ENCODE data around the gene PSMC5. TPM values are rescaled to one million over a fixed set of nuclear protein-coding genes. Genes with fewer than 3 reads are reported as not detected.

PSMC5 gene
- total and polyA plus RNA-seq, 2 donors (not counting 3 experiments of a cell fraction or from before 2014, with no cell fraction given) = 179 to 236 TPM

DNA sequence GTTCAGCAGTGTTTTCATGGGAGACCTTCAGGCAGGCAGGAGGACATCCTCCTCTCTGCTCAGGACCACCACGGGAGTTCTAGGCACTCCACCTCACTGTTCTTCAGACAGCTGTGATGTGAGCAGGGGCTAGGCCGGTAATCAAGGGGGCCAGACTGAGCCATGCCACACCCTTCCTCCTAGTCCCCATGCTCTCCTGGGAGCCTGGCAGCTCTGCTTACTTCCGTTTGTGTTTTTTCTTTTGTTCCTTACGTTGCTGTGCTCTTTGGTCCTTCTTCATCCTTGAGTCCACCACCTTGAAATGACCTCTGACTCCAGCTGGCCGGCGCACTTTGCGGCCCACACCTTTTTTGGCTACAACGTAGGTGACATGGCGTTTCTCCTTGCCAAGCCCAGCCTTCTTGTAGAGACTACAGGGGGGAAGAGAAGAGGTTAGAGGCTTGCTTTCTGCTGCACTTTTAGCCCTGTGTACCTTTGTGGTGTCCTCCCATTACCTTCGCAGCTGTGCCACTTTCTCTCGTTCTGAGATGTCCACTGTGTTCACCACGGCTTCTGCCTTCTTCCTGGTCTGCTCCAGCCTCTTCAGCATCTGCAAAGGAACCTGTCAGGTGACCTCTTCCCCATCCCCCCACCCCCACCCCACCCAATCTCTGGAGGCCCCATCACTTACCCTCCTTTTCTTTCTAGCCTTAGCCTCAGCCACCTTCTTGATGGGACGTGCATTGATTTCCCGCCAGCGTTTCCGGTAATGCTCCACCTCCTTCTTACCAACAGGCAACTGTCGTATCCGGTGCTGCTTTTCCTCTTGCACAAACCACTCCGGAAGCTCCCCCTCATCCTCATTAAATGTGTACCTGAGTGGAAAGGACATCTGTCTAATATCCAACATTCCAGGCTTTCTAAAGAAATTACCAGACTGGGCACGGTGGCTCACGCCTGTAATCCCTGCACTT is 7.4 kb upstream of the PSMC5 start:
- H3K79me2 ChIP-seq (ENCODE audit: control insufficient read depth, insufficient read depth, low read length) = peaks cover 8% of the 10 kb centered on the region
- no peaks in the 10 kb centered on the region for H3K9me3 ChIP-seq (replicated peaks; ENCODE audit: control insufficient read depth, insufficient read depth, low read length)
- H3K27ac ChIP-seq (ENCODE audit: insufficient read depth, low read depth, low read length) = no peak overlapping the region
- H3K4me2 ChIP-seq (ENCODE audit: insufficient read depth, low read length) = no peak overlapping the region
- H3K27me3 ChIP-seq (ENCODE audit: control insufficient read depth in 2 of 2, insufficient read depth in 2 of 2, low read length in 2 of 2) = no peaks in the 10 kb centered on the region
- H3K9ac ChIP-seq (replicated peaks; ENCODE audit: extremely low read depth, insufficient read depth, low read length) = no peak overlapping the region
- H4K20me1 ChIP-seq (replicated peaks; ENCODE audit: control insufficient read depth, extremely low read depth, insufficient read depth, low read length) = no peaks in the 10 kb centered on the region
- DNase-seq (ENCODE audit: low read depth, low spot score) (no peak), FAIRE-seq (no peak)
- no peak overlapping the region for H2AFZ ChIP-seq (ENCODE audit: low read depth, low read length)
- intact Hi-C loops (cut with micrococcal nuclease) = loop anchor here (10.0 kb wide), 1 partner anchor 1245 kb away; no protein-coding TSS in a partner anchor
- TSS peak; percentile 61 for BruUV-seq (replicated peaks)
- H3K9me1 ChIP-seq (replicated peaks; ENCODE audit: control insufficient read depth, extremely low read depth, insufficient read depth, low read length) = no peaks in the 10 kb centered on the region
- ChIA-PET CTCF (interaction anchor here (0.7 to 1.6 kb wide), 2 partner anchors 16 to 69 kb away, joined by 3 to 7 read pairs; no protein-coding TSS in a partner anchor), POLR2A (interaction anchor here (0.6 kb wide), 1 partner anchor 44 kb away, joined by 4 read pairs; no protein-coding TSS in a partner anchor)
- peaks cover 68 to 74% of the 10 kb centered on the region in 2 experiments for H3K36me3 ChIP-seq (ENCODE audit: control insufficient read depth in 2 of 2, extremely low read depth in 1 of 2, insufficient read depth in 2 of 2, low read length in 2 of 2)
- TF ChIP-seq POLR2A (IDR thresholded peaks at IDR 0.05; ENCODE audit: low read depth, low read length) (peak; percentile 56), GATA2 (IDR thresholded peaks at IDR 0.05; ENCODE audit: insufficient read depth, insufficient read length, low read depth, low read length) (no peak), EZH2 (IDR thresholded peaks at IDR 0.05; ENCODE audit: borderline replicate concordance, low read depth, low read length, severe bottlenecking) (no peak), JUN (IDR thresholded peaks at IDR 0.05; ENCODE audit: borderline replicate concordance, insufficient read depth, insufficient read length, low read depth) (no peak)
- TF ChIP-seq, protein P1, sequence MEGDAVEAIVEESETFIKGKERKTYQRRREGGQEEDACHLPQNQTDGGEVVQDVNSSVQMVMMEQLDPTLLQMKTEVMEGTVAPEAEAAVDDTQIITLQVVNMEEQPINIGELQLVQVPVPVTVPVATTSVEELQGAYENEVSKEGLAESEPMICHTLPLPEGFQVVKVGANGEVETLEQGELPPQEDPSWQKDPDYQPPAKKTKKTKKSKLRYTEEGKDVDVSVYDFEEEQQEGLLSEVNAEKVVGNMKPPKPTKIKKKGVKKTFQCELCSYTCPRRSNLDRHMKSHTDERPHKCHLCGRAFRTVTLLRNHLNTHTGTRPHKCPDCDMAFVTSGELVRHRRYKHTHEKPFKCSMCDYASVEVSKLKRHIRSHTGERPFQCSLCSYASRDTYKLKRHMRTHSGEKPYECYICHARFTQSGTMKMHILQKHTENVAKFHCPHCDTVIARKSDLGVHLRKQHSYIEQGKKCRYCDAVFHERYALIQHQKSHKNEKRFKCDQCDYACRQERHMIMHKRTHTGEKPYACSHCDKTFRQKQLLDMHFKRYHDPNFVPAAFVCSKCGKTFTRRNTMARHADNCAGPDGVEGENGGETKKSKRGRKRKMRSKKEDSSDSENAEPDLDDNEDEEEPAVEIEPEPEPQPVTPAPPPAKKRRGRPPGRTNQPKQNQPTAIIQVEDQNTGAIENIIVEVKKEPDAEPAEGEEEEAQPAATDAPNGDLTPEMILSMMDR (IDR thresholded peaks at IDR 0.05; ENCODE audit: extremely low read depth in 1 of 2, insufficient read depth in 1 of 2, low read depth in 1 of 2, low read length in 2 of 2) = no peak
- dilution Hi-C loops (cut with MboI; ENCODE audit: extremely low pct_ligation_motif_present, low sequenced_read_pairs) = no loop called here
- no peaks in the 10 kb centered on the region for H3K4me1 ChIP-seq (ENCODE audit: control insufficient read depth, extremely low read depth, insufficient read depth, low read length)
- H3K4me3 ChIP-seq (replicated peaks in 1 of 3; ENCODE audit: insufficient read depth in 1 of 3, low read depth in 1 of 3, low read length in 3 of 3) = no peak overlapping the region
